ENCODE measurements around the gene STXBP2.

Gene STXBP2

GRCh38 chr19:7636691-7637373 lies at the start of gene STXBP2:
TSS of gene STXBP2 (plus strand) at chr19:7637110. CDS start at chr19:7637150, 40 bp downstream.
- DNase-seq (ENCODE audit: low read depth), result peak; percentile 88

GRCh38 chr19:7589822-7590221 lies 47.1 kb upstream of the STXBP2 start:
- no peak for DNase-seq (ENCODE audit: low read depth)

GRCh38 chr19:7590256-7590655 lies 46.7 kb upstream of the STXBP2 start:
- DNase-seq (ENCODE audit: low read depth), result no peak

- DNase-seq (ENCODE audit: low read depth), result peak; percentile 25
These were observed 41.3 kb upstream of the STXBP2 start, which contains the start of gene CAMSAP3 for GRCh38 chr19:7595466-7596133. TSS of gene CAMSAP3 (plus strand) at chr19:7595863. CDS start at chr19:7596003, 140 bp downstream.

GRCh38 chr19:7596211-7596937 lies 40.5 kb upstream of the STXBP2 start:
- DNase-seq (ENCODE audit: low read depth), result no peak

GRCh38 chr19:7597689-7598088 lies 39.2 kb upstream of the STXBP2 start:
- DNase-seq (ENCODE audit: low read depth), result no peak

GRCh38 chr19:7598180-7598579 lies 38.7 kb upstream of the STXBP2 start:
- no peak for DNase-seq (ENCODE audit: low read depth)

GRCh38 chr19:7600721-7601120 lies 36.2 kb upstream of the STXBP2 start:
- DNase-seq (ENCODE audit: low read depth), result no peak

- no peak for DNase-seq (ENCODE audit: low read depth)
These were observed 34.5 kb upstream of the STXBP2 start for GRCh38 chr19:7602240-7602934.

- no peak for DNase-seq (ENCODE audit: low read depth)
These were observed 33.9 kb upstream of the STXBP2 start for GRCh38 chr19:7602935-7603497.

- no peak for DNase-seq (ENCODE audit: low read depth)
These were observed 33.0 kb upstream of the STXBP2 start for GRCh38 chr19:7603919-7604318.

GRCh38 chr19:7605490-7606222 lies 31.3 kb upstream of the STXBP2 start:
- no peak for DNase-seq (ENCODE audit: low read depth)

- DNase-seq (ENCODE audit: low read depth), result no peak
These were observed 30.6 kb upstream of the STXBP2 start for GRCh38 chr19:7606289-7606688.

- DNase-seq (ENCODE audit: low read depth), result no peak
These were observed 29.6 kb upstream of the STXBP2 start for GRCh38 chr19:7607212-7607873.

- DNase-seq (ENCODE audit: low read depth), result no peak
These were observed 28.9 kb upstream of the STXBP2 start for GRCh38 chr19:7607874-7608560.

- no peak for DNase-seq (ENCODE audit: low read depth)
These were observed 26.2 kb upstream of the STXBP2 start for GRCh38 chr19:7610491-7611240.

GRCh38 chr19:7611541-7612279 lies 25.2 kb upstream of the STXBP2 start:
- no peak for DNase-seq (ENCODE audit: low read depth)

Measured in stimulated activated CD8-positive, alpha-beta memory T cell treated with anti-CD3 and anti-CD28 coated beads, Interleukin-12 subunit alpha, Interleukin-12 subunit beta, amount 100 ng/mL, for 4 hours (primary cell).